SK-N-SH treated with all-trans-retinoic acid at 6 μM for 48 hours (cell line): ENCODE results near the gene VSTM4.

Source experiments
- ATAC-seq: fragments of 200-7000 bp; cut with Tn5 transposase; 3 replicates; pipeline ENCODE4 v1.9.1; 2020; ENCODE audit warnings: mild to moderate bottlenecking, moderate library complexity
- ARNTL ChIP-seq: fragments of 450-650 bp; formaldehyde crosslinking; IDR thresholded peaks from 2 replicates; pipeline ENCODE4 v1.5.0; 2020; ENCODE audit warnings: low read depth, mild to moderate bottlenecking, moderate library complexity, borderline replicate concordance
- CREB5 ChIP-seq: fragments of 250-450 bp; sonication (Bioruptor Pico); IDR thresholded peaks from 2 replicates; pipeline ENCODE4 v1.5.1; 2020; ENCODE audit warnings: low read depth, mild to moderate bottlenecking, moderate library complexity
- CSDC2 ChIP-seq: fragments of 250-450 bp; sonication (Bioruptor Pico); IDR thresholded peaks from 2 replicates; pipeline ENCODE4 v1.5.0; 2020; ENCODE audit warnings: mild to moderate bottlenecking, moderate library complexity
- CSRNP3 ChIP-seq: fragments of 250-450 bp; sonication (Bioruptor Pico); IDR thresholded peaks from 2 replicates; pipeline ENCODE4 v1.5.1; 2021; ENCODE audit warnings: mild to moderate bottlenecking, moderate library complexity
- ESRRG ChIP-seq: fragments of 250-450 bp; sonication (Bioruptor Pico); IDR thresholded peaks from 2 replicates; pipeline ENCODE4 v1.6.1; 2021; ENCODE audit warnings: mild to moderate bottlenecking
- OSR1 ChIP-seq: fragments of 250-450 bp; sonication (Bioruptor Pico); IDR thresholded peaks from 2 replicates; pipeline ENCODE4 v1.8.0; 2022; ENCODE audit warnings: moderate library complexity, mild to moderate bottlenecking, inconsistent platforms
- PATZ1 ChIP-seq: fragments of 250-450 bp; sonication (Bioruptor Pico); IDR thresholded peaks from 2 replicates; pipeline ENCODE4 v1.8.0; 2020; ENCODE audit warnings: mild to moderate bottlenecking, moderate library complexity, borderline replicate concordance
- POU6F1 ChIP-seq: fragments of 250-450 bp; sonication (Bioruptor Pico); IDR thresholded peaks from 2 replicates; pipeline ENCODE4 v1.8.0; 2021; ENCODE audit warnings: low read depth, mild to moderate bottlenecking, moderate library complexity, borderline replicate concordance
- PPARA ChIP-seq: fragments of 250-450 bp; sonication (Bioruptor Pico); IDR thresholded peaks from 2 replicates; pipeline ENCODE4 v1.5.0; 2020; ENCODE audit warnings: mild to moderate bottlenecking, borderline replicate concordance
- TCF4 ChIP-seq: fragments of 250-450 bp; sonication (Bioruptor Pico); IDR thresholded peaks from 2 replicates; pipeline ENCODE4 v1.8.0; 2021; ENCODE audit warnings: mild to moderate bottlenecking, moderate library complexity, borderline replicate concordance
- TSHZ2 ChIP-seq: fragments of 250-450 bp; sonication (Bioruptor Pico); IDR thresholded peaks from 2 replicates; pipeline ENCODE4 v1.5.0; 2020; ENCODE audit warnings: mild to moderate bottlenecking, moderate library complexity
- ZC3H10 ChIP-seq: fragments of 250-450 bp; sonication (Bioruptor Pico); IDR thresholded peaks from 2 replicates; pipeline ENCODE4 v1.5.1; 2021; ENCODE audit warnings: mild to moderate bottlenecking, moderate library complexity
- ZFP3 ChIP-seq: fragments of 250-450 bp; sonication (Bioruptor Pico); IDR thresholded peaks from 2 replicates; pipeline ENCODE4 v1.5.0; 2020; ENCODE audit warnings: mild to moderate bottlenecking, moderate library complexity
- ZFP30 ChIP-seq: fragments of 450-650 bp; formaldehyde crosslinking; IDR thresholded peaks from 2 replicates; pipeline ENCODE4 v1.5.0; 2022; ENCODE audit warnings: mild to moderate bottlenecking, moderate library complexity
- ZNF565 ChIP-seq: fragments of 450-650 bp; formaldehyde crosslinking; conservative IDR thresholded peaks from 2 replicates; pipeline ENCODE4 v1.5.0; 2020; ENCODE audit warnings: low read depth, mild to moderate bottlenecking, moderate library complexity
- ZNF8 ChIP-seq: fragments of 450-650 bp; formaldehyde crosslinking; IDR thresholded peaks from 2 replicates; pipeline ENCODE4 v1.5.0; 2020; ENCODE audit warnings: mild to moderate bottlenecking, moderate library complexity

VSTM4 gene

GRCh38 chr10:49049660-49050059 lies 65.7 kb downstream of the VSTM4 start (continued):
- no peak for TF ChIP-seq CREB5 (CRISPR knock-in tag)
- no peak for TF ChIP-seq PATZ1 (CRISPR knock-in tag)
- TF ChIP-seq CSRNP3 (CRISPR knock-in tag), result no peak
- TF ChIP-seq ZFP30 (CRISPR knock-in tag), result no peak
- no peak for TF ChIP-seq CSDC2 (CRISPR knock-in tag)
- TF ChIP-seq PPARA, result no peak
- no peak for TF ChIP-seq ZNF8

GRCh38 chr10:49047128-49047639 lies 68.1 kb downstream of the VSTM4 start:
- no peak for ATAC-seq
- no peak for TF ChIP-seq PATZ1 (CRISPR knock-in tag)
- TF ChIP-seq, all 23 proteins: peak for 0

- no peak for ATAC-seq
- TF ChIP-seq ZNF8, result no peak
- TF ChIP-seq PATZ1 (CRISPR knock-in tag), result no peak
- TF ChIP-seq CSDC2 (CRISPR knock-in tag), result no peak
- TF ChIP-seq POU6F1, result no peak
- no peak for TF ChIP-seq TSHZ2 (CRISPR knock-in tag)
- no peak for TF ChIP-seq OSR1 (CRISPR knock-in tag)
- no peak for TF ChIP-seq PPARA
- no peak for TF ChIP-seq ZFP3 (CRISPR knock-in tag)
- TF ChIP-seq TCF4 (CRISPR knock-in tag), result no peak
- no peak for TF ChIP-seq ZC3H10 (CRISPR knock-in tag)
- no peak for TF ChIP-seq ZNF565
- no peak for TF ChIP-seq ARNTL (CRISPR knock-in tag)
- no peak for TF ChIP-seq ESRRG (CRISPR knock-in tag)
These were observed 70.8 kb downstream of the VSTM4 start for GRCh38 chr10:49044293-49045193.
